GM18909 (cell line): ENCODE measurements around the gene SPRTN.
"Not testable (repeated sequence)": the region's sequence is repeated elsewhere in the genome, so short reads cannot be mapped to it uniquely, and the experiment has no call there.

Source experiments
- ATAC-seq: cut with Tn5 transposase; IDR thresholded peaks from one replicate; pipeline ENCODE4 v1.9.1; 2021; ENCODE audit warnings: mild to moderate bottlenecking; ENCODE audit not compliant: unreplicated experiment, poor library complexity

Gene SPRTN

GRCh38 chr1:231335663-231336602, 2.2 kb upstream of the SPRTN start:
- no peak for ATAC-seq

GRCh38 chr1:231337043-231337471, 1.0 kb upstream of the SPRTN start:
- ATAC-seq, result peak; percentile 10

- ATAC-seq, result peak; percentile 76
Measured at GRCh38 chr1:231337472-231338269, 422 bp upstream of the SPRTN start, which contains the start of gene EXOC8. Gene EXOC8 (minus strand): TSS chr1:231337852. CDS start chr1:231337745, 107 bp downstream.

GRCh38 chr1:231340328-231341013, 2.4 kb downstream of the SPRTN start:
- ATAC-seq, result no peak

GRCh38 chr1:231347961-231348360, 9.9 kb downstream of the SPRTN start:
- no peak for ATAC-seq

- ATAC-seq, result no peak
Measured at GRCh38 chr1:231348442-231348841, 10.3 kb downstream of the SPRTN start.

- ATAC-seq, result not testable (repeated sequence)
Measured at GRCh38 chr1:231348856-231349255, 10.8 kb downstream of the SPRTN start.

- ATAC-seq, result no peak
Measured at GRCh38 chr1:231351816-231352215, 13.7 kb downstream of the SPRTN start.

GRCh38 chr1:231353086-231353485, 15.0 kb downstream of the SPRTN start:
- ATAC-seq, result no peak

- no peak for ATAC-seq
Measured at GRCh38 chr1:231354330-231355020, 16.4 kb downstream of the SPRTN start.

- ATAC-seq, result no peak
Measured at GRCh38 chr1:231355171-231355570, 17.1 kb downstream of the SPRTN start.

- ATAC-seq, result no peak
Measured at GRCh38 chr1:231357187-231357772, 19.2 kb downstream of the SPRTN start.

GRCh38 chr1:231357831-231358354, 19.8 kb downstream of the SPRTN start:
- peak; percentile 71 for ATAC-seq

GRCh38 chr1:231359113-231359512, 21.0 kb downstream of the SPRTN start:
- ATAC-seq, result no peak

GRCh38 chr1:231362325-231362724, 24.2 kb downstream of the SPRTN start:
- ATAC-seq, result no peak

GRCh38 chr1:231363624-231364023, 25.5 kb downstream of the SPRTN start:
- no peak for ATAC-seq

GRCh38 chr1:231364192-231364591, 26.1 kb downstream of the SPRTN start:
- ATAC-seq, result no peak

- no peak for ATAC-seq
Measured at GRCh38 chr1:231369282-231369681, 31.2 kb downstream of the SPRTN start.

GRCh38 chr1:231372501-231372900, 34.4 kb downstream of the SPRTN start:
- no peak for ATAC-seq
